Prostate gland (tissue), 2 donors: Measurements from ENCODE around the gene TMEM147. TPM values are rescaled to one million over a fixed set of nuclear protein-coding genes. Genes with fewer than 3 reads are reported as not detected.

ENCODE experiments used
- DNase-seq: peaks from one replicate; pipeline ENCODE4 v3.0.0-alpha.2; 2019; ENCODE audit warnings: low spot score
- H3K27ac ChIP-seq, 2 donors: fragments of 200-600 bp; sonication (generic); 2 replicates each; pipeline ENCODE4 v1.5.1; 2017 to 2019
- H3K27me3 ChIP-seq: fragments of 200-600 bp; sonication (generic); replicated peaks from 2 replicates; pipeline ENCODE4 v1.5.1; 2019; ENCODE audit not compliant: insufficient read depth
- H3K36me3 ChIP-seq, 2 donors: fragments of 200-600 bp; sonication (generic); 1 replicate in 1 of 2; 2 replicates in 1 of 2; pipeline versions ENCODE4 v1.5.1 to v1.8.1; 2017 to 2019
- H3K4me1 ChIP-seq: fragments of 200-600 bp; sonication (generic); replicated peaks from 2 replicates; pipeline ENCODE4 v1.5.1; 2019
- H3K4me3 ChIP-seq, 2 donors: fragments of 200-600 bp; sonication (generic); 2 replicates each; pipeline ENCODE4 v1.5.1; 2017 to 2019
- H3K9me3 ChIP-seq: fragments of 200-600 bp; sonication (generic); 2 replicates; pipeline ENCODE4 v1.5.1; 2017
- CTCF ChIP-seq, 4 experiments: fragments of 200-600 bp in 2 of 4; fragments of 450-650 bp in 2 of 4; sonication (generic) in 2 of 4; IDR thresholded peaks; 1 replicate in 3 of 4; 2 replicates in 1 of 4; pipeline ENCODE4 v1.5.1; 2016 to 2019; ENCODE audit warnings: antibody characterized with exemption in 4 of 4, mild to moderate bottlenecking in 2 of 4, moderate library complexity in 2 of 4
- POLR2A ChIP-seq: fragments of 450-650 bp; IDR thresholded peaks from one replicate; pipeline ENCODE4 v1.6.1; 2016; ENCODE audit warnings: antibody characterized with exemption, mild to moderate bottlenecking
- POLR2AphosphoS5 ChIP-seq: sonication (generic); formaldehyde crosslinking; IDR thresholded peaks from one replicate; pipeline ENCODE4 v1.6.1; 2017; ENCODE audit warnings: antibody characterized with exemption
- WGBS: methylation state at CpG from one replicate; pipeline ENCODE4 v1.1.5; 2018; 5-methylcytosine and 5-hydroxymethylcytosine counted together
- intact Hi-C: fragments of 100-400 bp; cut with DNase I; formaldehyde crosslinking; loops from one replicate; pipeline ENCODE4 v1.14.2; 2022
- total RNA-seq, 2 donors: library from RNA; depleted of rRNA; stranded (reverse); fragments of >200 nt; gene quantifications; one replicate each; pipeline ENCODE4 v1.1.0, GENCODE V29; 2016

Gene TMEM147
- total RNA-seq, 2 donors from 2014 or later: 105 to 120 TPM

- peaks cover 4% of the 10 kb centered on the region for H3K27me3 ChIP-seq
- intact Hi-C loops: no loop called here
Observed at GRCh38 chr19:35512831-35513627, 32.4 kb upstream of the TMEM147 start.

GRCh38 chr19:35513628-35514281 is 31.7 kb upstream of the TMEM147 start, which contains the start of gene DMKN:
Gene DMKN (minus strand): TSS chr19:35513649. CDS start chr19:35513475, 174 bp downstream.
- TF ChIP-seq POLR2A (no peak), CTCF (IDR thresholded peaks at IDR 0.05) (no peak), POLR2AphosphoS5 (no peak)
- H3K36me3 ChIP-seq: no peaks in the 10 kb centered on the region
- WGBS: 22% methylated on average over 15 of the region's 15 CpGs
- no peaks in the 10 kb centered on the region for H3K9me3 ChIP-seq
- no peaks in the 10 kb centered on the region for H3K4me1 ChIP-seq
- H3K4me3 ChIP-seq: no peak within 1 kb of the TSS
- intact Hi-C loops: no loop called here
- peaks cover 4% of the 10 kb centered on the region for H3K27me3 ChIP-seq
- H3K27ac ChIP-seq: no peak within 1 kb of the TSS
- no peak for DNase-seq

More at GRCh38 chr19:35512831-35513627, 32.4 kb upstream of the TMEM147 start:
- H3K9me3 ChIP-seq: no peaks in the 10 kb centered on the region
- H3K4me3 ChIP-seq: no peak overlapping the region
- H3K4me1 ChIP-seq: no peaks in the 10 kb centered on the region
- H3K36me3 ChIP-seq: no peaks in the 10 kb centered on the region
- TF ChIP-seq CTCF (IDR thresholded peaks at IDR 0.05) (no peak), POLR2A (no peak), POLR2AphosphoS5 (no peak)
- no peak for DNase-seq
- no peak overlapping the region for H3K27ac ChIP-seq
- WGBS: 81% methylated on average over 15 of the region's 15 CpGs

- Histone ChIP-seq H3K36me3 (no peaks in the 10 kb centered on the region), H3K27me3 (peaks cover 4% of the 10 kb centered on the region), H3K27ac (no peak overlapping the region), H3K9me3 (no peaks in the 10 kb centered on the region), H3K4me3 (no peak overlapping the region), H3K4me1 (no peaks in the 10 kb centered on the region)
- 27% methylated on average over 20 of the region's 20 CpGs for WGBS
- no peak for DNase-seq
- intact Hi-C loops: no loop called here
- TF ChIP-seq CTCF (IDR thresholded peaks at IDR 0.05) (no peak), POLR2A (no peak), POLR2AphosphoS5 (no peak)
Observed at GRCh38 chr19:35514282-35514809, 31.1 kb upstream of the TMEM147 start.

- H3K4me1 ChIP-seq: no peaks in the 10 kb centered on the region
- intact Hi-C loops: no loop called here
- no peak overlapping the region for H3K4me3 ChIP-seq
- no peak overlapping the region for H3K27ac ChIP-seq
- no peak for DNase-seq
- peaks cover 4% of the 10 kb centered on the region for H3K27me3 ChIP-seq
- H3K9me3 ChIP-seq: no peaks in the 10 kb centered on the region
- H3K36me3 ChIP-seq: no peaks in the 10 kb centered on the region
- WGBS: 83% methylated on average over 3 of the region's 3 CpGs
- no peak for TF ChIP-seq CTCF (IDR thresholded peaks at IDR 0.05)
- TF ChIP-seq POLR2AphosphoS5: no peak
- TF ChIP-seq POLR2A: no peak
Observed at GRCh38 chr19:35516310-35516709, 29.1 kb upstream of the TMEM147 start.
